Gastrocnemius medialis (tissue), 4 donors: Measurements from ENCODE around the gene CASK.

Experiments used
- POLR2A ChIP-seq, 2 donors: fragments of 450-650 bp; IDR thresholded peaks; one replicate each; pipeline ENCODE4 v1.6.1; 2017; ENCODE audit warnings: antibody characterized with exemption in 2 of 2, mild to moderate bottlenecking in 2 of 2, moderate library complexity in 2 of 2
- TF ChIP-seq, protein P1 (sequence below), 5 experiments: fragments of 450-650 bp in 3 of 5; fragments of 200-600 bp in 2 of 5; sonication (generic) in 2 of 5; IDR thresholded peaks in 4 of 5; conservative IDR thresholded peaks in 1 of 5; 1 replicate in 4 of 5; 2 replicates in 1 of 5; pipeline ENCODE4 v1.5.1; 2016 to 2019; ENCODE audit warnings: antibody characterized with exemption in 5 of 5, mild to moderate bottlenecking in 3 of 5, moderate library complexity in 3 of 5

- TF ChIP-seq, protein P1, sequence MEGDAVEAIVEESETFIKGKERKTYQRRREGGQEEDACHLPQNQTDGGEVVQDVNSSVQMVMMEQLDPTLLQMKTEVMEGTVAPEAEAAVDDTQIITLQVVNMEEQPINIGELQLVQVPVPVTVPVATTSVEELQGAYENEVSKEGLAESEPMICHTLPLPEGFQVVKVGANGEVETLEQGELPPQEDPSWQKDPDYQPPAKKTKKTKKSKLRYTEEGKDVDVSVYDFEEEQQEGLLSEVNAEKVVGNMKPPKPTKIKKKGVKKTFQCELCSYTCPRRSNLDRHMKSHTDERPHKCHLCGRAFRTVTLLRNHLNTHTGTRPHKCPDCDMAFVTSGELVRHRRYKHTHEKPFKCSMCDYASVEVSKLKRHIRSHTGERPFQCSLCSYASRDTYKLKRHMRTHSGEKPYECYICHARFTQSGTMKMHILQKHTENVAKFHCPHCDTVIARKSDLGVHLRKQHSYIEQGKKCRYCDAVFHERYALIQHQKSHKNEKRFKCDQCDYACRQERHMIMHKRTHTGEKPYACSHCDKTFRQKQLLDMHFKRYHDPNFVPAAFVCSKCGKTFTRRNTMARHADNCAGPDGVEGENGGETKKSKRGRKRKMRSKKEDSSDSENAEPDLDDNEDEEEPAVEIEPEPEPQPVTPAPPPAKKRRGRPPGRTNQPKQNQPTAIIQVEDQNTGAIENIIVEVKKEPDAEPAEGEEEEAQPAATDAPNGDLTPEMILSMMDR (IDR thresholded peaks at IDR 0.05 in 4 of 5, conservative IDR thresholded peaks at IDR 0.05 in 1 of 5), result no peak
- no peak for TF ChIP-seq POLR2A (IDR thresholded peaks at IDR 0.05)
Observed at GRCh38 chrX:41543668-41544067, 379.7 kb downstream of the CASK start.
